ENCODE data around the gene ITLN2. TPM values are rescaled to one million over a fixed set of nuclear protein-coding genes. Genes with fewer than 3 reads are reported as not detected.

The ITLN2 gene
- total and polyA plus RNA-seq, 10 of the 15 experiments (the other 5 are each of a cell fraction or from before 2014, with no cell fraction given), result not detected

DNA sequence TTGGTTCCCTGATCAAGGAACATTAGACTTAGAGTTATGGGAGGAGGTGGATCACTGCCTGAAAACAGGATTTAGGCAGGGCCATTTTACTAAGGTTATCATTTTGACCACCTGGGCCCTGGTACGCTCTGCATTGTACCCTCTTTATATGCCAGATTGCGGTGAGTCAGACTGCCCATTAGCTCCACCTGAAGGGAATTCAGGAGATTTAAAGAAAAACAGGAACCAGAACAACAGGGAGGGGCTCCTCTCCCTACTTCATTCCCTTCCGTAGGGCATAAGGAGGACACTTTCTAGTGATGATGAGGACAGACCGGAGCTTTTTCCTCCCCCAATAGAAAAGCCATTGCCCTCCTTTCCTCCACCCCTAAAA lies 49.0 kb downstream of the ITLN2 start:
- no peak for DNase-seq (ENCODE audit: low read depth, low spot score)
- FAIRE-seq, result no peak
- POLR2A ChIA-PET, result no interaction called here
- H3K27me3 ChIP-seq (replicated peaks in 1 of 2; ENCODE audit: control insufficient read depth in 2 of 2, insufficient read depth in 2 of 2, low read length in 1 of 2), result no peaks in the 10 kb centered on the region
- no peak overlapping the region for H3K27ac ChIP-seq (ENCODE audit: control insufficient read depth, insufficient read depth)
- no peak overlapping the region for H3K4me2 ChIP-seq (ENCODE audit: control insufficient read depth, insufficient read depth)
- no TSS peak for BruUV-seq (replicated peaks)
- SMC1A ChIA-PET (ENCODE audit: uncharacterized antibody, unreplicated experiment), result interaction anchor here (0.9 to 1.6 kb wide), 2 partner anchors 12 to 179 kb away, joined by 3 to 4 read pairs; no protein-coding TSS in a partner anchor
- H2AFZ ChIP-seq (ENCODE audit: control insufficient read depth, low read depth, low read length), result no peak overlapping the region
- CTCF ChIA-PET, result interaction anchor here (1.5 kb wide), 1 partner anchor 46 kb away, joined by 3 read pairs; no protein-coding TSS in a partner anchor
- H4K20me1 ChIP-seq (ENCODE audit: control insufficient read depth, insufficient read depth), result no peaks in the 10 kb centered on the region
- no peaks in the 10 kb centered on the region for H3K79me2 ChIP-seq (ENCODE audit: control insufficient read depth, insufficient read depth, low read length)
- H3K36me3 ChIP-seq (ENCODE audit: control insufficient read depth in 2 of 2, insufficient read depth in 2 of 2, low read length in 1 of 2), result no peaks in the 10 kb centered on the region
- no peak overlapping the region for H3K4me3 ChIP-seq
- H3K9me3 ChIP-seq (replicated peaks; ENCODE audit: control insufficient read depth, insufficient read depth, low read length), result no peaks in the 10 kb centered on the region
- intact Hi-C loops (cut with micrococcal nuclease; ENCODE audit: unreplicated experiment) (no loop called here), in situ Hi-C loops (cut with MboI) (no loop called here)
- no peak overlapping the region for H3K9ac ChIP-seq (ENCODE audit: control insufficient read depth, insufficient read depth, low read length)
- H3K4me1 ChIP-seq (ENCODE audit: control insufficient read depth, insufficient read depth, low read length), result no peaks in the 10 kb centered on the region
- RAD21 ChIA-PET (ENCODE audit: unreplicated experiment), result no interaction called here
- no peak for ATAC-seq
- 45% methylated on average over 4 of the region's 4 CpGs for WGBS (ENCODE audit: insufficient coverage, insufficient replicate concordance, low lambda C conversion rate, missing lambda C conversion rate)
- TF ChIP-seq CBFB (IDR thresholded peaks at IDR 0.05; ENCODE audit: low read depth), result no peak
- no peak for TF ChIP-seq ZNF622 (IDR thresholded peaks at IDR 0.05)
- no peak for TF ChIP-seq ZNF384 (IDR thresholded peaks at IDR 0.05; ENCODE audit: borderline replicate concordance, low read depth, low read length)
- TF ChIP-seq, protein P1, sequence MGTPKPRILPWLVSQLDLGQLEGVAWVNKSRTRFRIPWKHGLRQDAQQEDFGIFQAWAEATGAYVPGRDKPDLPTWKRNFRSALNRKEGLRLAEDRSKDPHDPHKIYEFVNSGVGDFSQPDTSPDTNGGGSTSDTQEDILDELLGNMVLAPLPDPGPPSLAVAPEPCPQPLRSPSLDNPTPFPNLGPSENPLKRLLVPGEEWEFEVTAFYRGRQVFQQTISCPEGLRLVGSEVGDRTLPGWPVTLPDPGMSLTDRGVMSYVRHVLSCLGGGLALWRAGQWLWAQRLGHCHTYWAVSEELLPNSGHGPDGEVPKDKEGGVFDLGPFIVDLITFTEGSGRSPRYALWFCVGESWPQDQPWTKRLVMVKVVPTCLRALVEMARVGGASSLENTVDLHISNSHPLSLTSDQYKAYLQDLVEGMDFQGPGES (IDR thresholded peaks at IDR 0.05), result no peak
- TF ChIP-seq RB1 (IDR thresholded peaks at IDR 0.05; ENCODE audit: borderline replicate concordance), result no peak
- TF ChIP-seq SIX5 (IDR thresholded peaks at IDR 0.05; ENCODE audit: low read depth, low read length, severe bottlenecking), result no peak
- no peak for TF ChIP-seq SMC3 (IDR thresholded peaks at IDR 0.05; ENCODE audit: borderline replicate concordance, low read length)
- TF ChIP-seq, protein P2, sequence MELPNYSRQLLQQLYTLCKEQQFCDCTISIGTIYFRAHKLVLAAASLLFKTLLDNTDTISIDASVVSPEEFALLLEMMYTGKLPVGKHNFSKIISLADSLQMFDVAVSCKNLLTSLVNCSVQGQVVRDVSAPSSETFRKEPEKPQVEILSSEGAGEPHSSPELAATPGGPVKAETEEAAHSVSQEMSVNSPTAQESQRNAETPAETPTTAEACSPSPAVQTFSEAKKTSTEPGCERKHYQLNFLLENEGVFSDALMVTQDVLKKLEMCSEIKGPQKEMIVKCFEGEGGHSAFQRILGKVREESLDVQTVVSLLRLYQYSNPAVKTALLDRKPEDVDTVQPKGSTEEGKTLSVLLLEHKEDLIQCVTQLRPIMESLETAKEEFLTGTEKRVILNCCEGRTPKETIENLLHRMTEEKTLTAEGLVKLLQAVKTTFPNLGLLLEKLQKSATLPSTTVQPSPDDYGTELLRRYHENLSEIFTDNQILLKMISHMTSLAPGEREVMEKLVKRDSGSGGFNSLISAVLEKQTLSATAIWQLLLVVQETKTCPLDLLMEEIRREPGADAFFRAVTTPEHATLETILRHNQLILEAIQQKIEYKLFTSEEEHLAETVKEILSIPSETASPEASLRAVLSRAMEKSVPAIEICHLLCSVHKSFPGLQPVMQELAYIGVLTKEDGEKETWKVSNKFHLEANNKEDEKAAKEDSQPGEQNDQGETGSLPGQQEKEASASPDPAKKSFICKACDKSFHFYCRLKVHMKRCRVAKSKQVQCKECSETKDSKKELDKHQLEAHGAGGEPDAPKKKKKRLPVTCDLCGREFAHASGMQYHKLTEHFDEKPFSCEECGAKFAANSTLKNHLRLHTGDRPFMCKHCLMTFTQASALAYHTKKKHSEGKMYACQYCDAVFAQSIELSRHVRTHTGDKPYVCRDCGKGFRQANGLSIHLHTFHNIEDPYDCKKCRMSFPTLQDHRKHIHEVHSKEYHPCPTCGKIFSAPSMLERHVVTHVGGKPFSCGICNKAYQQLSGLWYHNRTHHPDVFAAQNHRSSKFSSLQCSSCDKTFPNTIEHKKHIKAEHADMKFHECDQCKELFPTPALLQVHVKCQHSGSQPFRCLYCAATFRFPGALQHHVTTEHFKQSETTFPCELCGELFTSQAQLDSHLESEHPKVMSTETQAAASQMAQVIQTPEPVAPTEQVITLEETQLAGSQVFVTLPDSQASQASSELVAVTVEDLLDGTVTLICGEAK (IDR thresholded peaks at IDR 0.05; ENCODE audit: borderline replicate concordance), result no peak
- TF ChIP-seq ELK1 (IDR thresholded peaks at IDR 0.05; ENCODE audit: low read depth, low read length), result no peak
- no peak for TF ChIP-seq SREBF1 (IDR thresholded peaks at IDR 0.05; ENCODE audit: low read length)
- TF ChIP-seq CEBPB (IDR thresholded peaks at IDR 0.05; ENCODE audit: borderline replicate concordance in 1 of 2, low read depth in 2 of 2, low read length in 2 of 2), result no peak
- no peak for TF ChIP-seq CUX1 (IDR thresholded peaks at IDR 0.05; ENCODE audit: insufficient replicate concordance, low read depth, low read length)
- no peak for TF ChIP-seq HDAC6 (IDR thresholded peaks at IDR 0.05; ENCODE audit: unreplicated experiment)
- TF ChIP-seq KLF5 (IDR thresholded peaks at IDR 0.05; ENCODE audit: partially characterized antibody), result no peak
